Activated naive CD8-positive, alpha-beta T cell treated with anti-CD3 and anti-CD28 coated beads, Interleukin-2, amount 10 ng/mL, durations not matched to agents 7 days and 5 days (primary cell): ENCODE data around the gene CEMIP2. TPM values are rescaled to one million over a fixed set of nuclear protein-coding genes. Genes with fewer than 3 reads are reported as not detected.

Experiments used
- total RNA-seq, 2 experiments: library from RNA; stranded (reverse); gene quantifications; one replicate each; pipeline ENCODE4 v1.2.3, GENCODE V29; 2021

Gene CEMIP2
- total RNA-seq, 2 experiments from 2014 or later: 54.1 to 55.9 TPM

Other genes with a start within 250 kb of the CEMIP2 start
- gene ABHD17B, start 142.7 kb upstream of the CEMIP2 start, total RNA-seq: 10 to 100 TPM; 25.2 to 25.6 TPM
- 10 to 100 TPM in 1 of 2 experiments, 1 to 10 TPM in 1; 9.2 to 11.3 TPM for gene C9orf85, start 143.1 kb upstream of the CEMIP2 start, total RNA-seq